Cardiac muscle cell (in vitro differentiated cells and primary cell): Measurements from ENCODE around the gene HOXD9. TPM values are rescaled to one million over a fixed set of nuclear protein-coding genes. Genes with fewer than 3 reads are reported as not detected.

ENCODE experiments used
- DNase-seq, 2 donors: peaks; one replicate each; pipeline versions ENCODE4 v3.0.0 to v3.0.0-alpha.2; 2010 to 2017; ENCODE audit warnings: low read depth in 1 of 2, low spot score in 1 of 2
- H3K27ac ChIP-seq: fragments of 200-600 bp; sonication (generic); 2 replicates; pipeline ENCODE4 v1.5.1; 2016
- H3K27me3 ChIP-seq: fragments of 200-600 bp; sonication (generic); 2 replicates; pipeline ENCODE4 v1.6.0; 2016; ENCODE audit warnings: control low read depth
- H3K36me3 ChIP-seq: fragments of 200-600 bp; sonication (generic); 2 replicates; pipeline ENCODE4 v1.5.1; 2016; ENCODE audit warnings: control low read depth
- H3K4me1 ChIP-seq: fragments of 200-600 bp; sonication (generic); 2 replicates; pipeline ENCODE4 v1.8.1; 2017; ENCODE audit warnings: low read depth, mild to moderate bottlenecking, mixed run types
- H3K4me3 ChIP-seq: fragments of 200-600 bp; sonication (generic); 2 replicates; pipeline ENCODE4 v1.5.1; 2016; ENCODE audit warnings: mild to moderate bottlenecking
- H3K9me3 ChIP-seq: fragments of 200-600 bp; sonication (generic); 2 replicates; pipeline ENCODE4 v1.5.1; 2017; ENCODE audit warnings: low read depth, mild to moderate bottlenecking, control low read depth
- polyA plus RNA-seq: library from polyadenylated mRNA; unstranded; fragments of >200 nt; fragmentation: Nextera tagmentation; extraction: Ambion mirVana; gene quantifications from 2 replicates; pipeline ENCODE4 v1.2.1, GENCODE V29; 2016
- total RNA-seq: library from RNA; depleted of rRNA; stranded (reverse); fragments of >200 nt; gene quantifications from 2 replicates; pipeline ENCODE4 v1.2.3, GENCODE V29; 2016
- TF ChIP-seq, protein P1 (sequence below): IDR thresholded peaks from 2 replicates; pipeline ENCODE4 v1.5.1; 2012; ENCODE audit warnings: low read depth, mild to moderate bottlenecking, low read length

The HOXD9 gene
- total and polyA plus RNA-seq, 2 experiments from 2014 or later, result not detected

DNA sequence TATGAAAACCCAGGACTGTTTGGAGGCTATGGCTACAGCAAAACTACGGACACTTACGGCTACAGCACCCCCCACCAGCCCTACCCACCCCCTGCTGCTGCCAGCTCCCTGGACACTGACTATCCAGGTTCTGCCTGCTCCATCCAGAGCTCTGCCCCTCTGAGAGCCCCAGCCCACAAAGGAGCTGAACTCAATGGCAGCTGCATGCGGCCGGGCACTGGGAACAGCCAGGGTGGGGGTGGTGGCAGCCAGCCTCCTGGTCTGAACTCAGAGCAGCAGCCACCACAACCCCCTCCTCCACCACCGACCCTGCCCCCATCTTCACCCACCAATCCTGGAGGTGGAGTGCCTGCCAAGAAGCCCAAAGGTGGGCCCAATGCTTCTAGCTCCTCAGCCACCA lies 46.7 kb downstream of the HOXD9 start:
- Histone ChIP-seq H3K27me3 (peaks cover 100% of the 10 kb centered on the region), H3K9me3 (no peaks in the 10 kb centered on the region), H3K4me1 (no peaks in the 10 kb centered on the region)

DNA sequence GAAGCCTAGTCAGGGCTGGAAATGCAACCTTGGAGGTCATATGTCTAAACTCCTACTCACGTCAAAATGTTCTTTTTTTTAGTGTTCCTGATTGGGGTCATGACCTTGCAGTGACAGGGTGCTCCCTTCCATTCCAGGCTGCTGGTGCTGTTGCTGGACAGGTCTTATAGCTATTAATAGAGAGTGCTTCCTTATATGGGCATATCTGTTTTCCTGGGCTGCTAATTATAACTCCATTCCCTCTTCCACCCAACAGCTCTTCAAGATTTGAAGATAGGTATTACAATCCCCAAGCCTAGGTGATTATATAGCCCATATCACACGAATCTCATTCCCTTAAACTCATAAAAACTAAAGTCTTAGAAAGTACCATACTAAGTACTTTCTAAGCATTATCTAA lies 47.2 kb downstream of the HOXD9 start:
- Histone ChIP-seq H3K36me3 (no peaks in the 10 kb centered on the region), H3K27ac (no peak overlapping the region), H3K4me1 (no peaks in the 10 kb centered on the region), H3K4me3 (no peak overlapping the region), H3K9me3 (no peaks in the 10 kb centered on the region), H3K27me3 (peaks cover 100% of the 10 kb centered on the region)
- no peak for DNase-seq
- TF ChIP-seq, protein P1, sequence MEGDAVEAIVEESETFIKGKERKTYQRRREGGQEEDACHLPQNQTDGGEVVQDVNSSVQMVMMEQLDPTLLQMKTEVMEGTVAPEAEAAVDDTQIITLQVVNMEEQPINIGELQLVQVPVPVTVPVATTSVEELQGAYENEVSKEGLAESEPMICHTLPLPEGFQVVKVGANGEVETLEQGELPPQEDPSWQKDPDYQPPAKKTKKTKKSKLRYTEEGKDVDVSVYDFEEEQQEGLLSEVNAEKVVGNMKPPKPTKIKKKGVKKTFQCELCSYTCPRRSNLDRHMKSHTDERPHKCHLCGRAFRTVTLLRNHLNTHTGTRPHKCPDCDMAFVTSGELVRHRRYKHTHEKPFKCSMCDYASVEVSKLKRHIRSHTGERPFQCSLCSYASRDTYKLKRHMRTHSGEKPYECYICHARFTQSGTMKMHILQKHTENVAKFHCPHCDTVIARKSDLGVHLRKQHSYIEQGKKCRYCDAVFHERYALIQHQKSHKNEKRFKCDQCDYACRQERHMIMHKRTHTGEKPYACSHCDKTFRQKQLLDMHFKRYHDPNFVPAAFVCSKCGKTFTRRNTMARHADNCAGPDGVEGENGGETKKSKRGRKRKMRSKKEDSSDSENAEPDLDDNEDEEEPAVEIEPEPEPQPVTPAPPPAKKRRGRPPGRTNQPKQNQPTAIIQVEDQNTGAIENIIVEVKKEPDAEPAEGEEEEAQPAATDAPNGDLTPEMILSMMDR, result no peak

More for the DNA sequence above, 46.7 kb downstream of the HOXD9 start:
- TF ChIP-seq, protein P1, result no peak
- no peak for DNase-seq
- Histone ChIP-seq H3K36me3 (no peaks in the 10 kb centered on the region), H3K27ac (no peak overlapping the region), H3K4me3 (no peak overlapping the region)

DNA sequence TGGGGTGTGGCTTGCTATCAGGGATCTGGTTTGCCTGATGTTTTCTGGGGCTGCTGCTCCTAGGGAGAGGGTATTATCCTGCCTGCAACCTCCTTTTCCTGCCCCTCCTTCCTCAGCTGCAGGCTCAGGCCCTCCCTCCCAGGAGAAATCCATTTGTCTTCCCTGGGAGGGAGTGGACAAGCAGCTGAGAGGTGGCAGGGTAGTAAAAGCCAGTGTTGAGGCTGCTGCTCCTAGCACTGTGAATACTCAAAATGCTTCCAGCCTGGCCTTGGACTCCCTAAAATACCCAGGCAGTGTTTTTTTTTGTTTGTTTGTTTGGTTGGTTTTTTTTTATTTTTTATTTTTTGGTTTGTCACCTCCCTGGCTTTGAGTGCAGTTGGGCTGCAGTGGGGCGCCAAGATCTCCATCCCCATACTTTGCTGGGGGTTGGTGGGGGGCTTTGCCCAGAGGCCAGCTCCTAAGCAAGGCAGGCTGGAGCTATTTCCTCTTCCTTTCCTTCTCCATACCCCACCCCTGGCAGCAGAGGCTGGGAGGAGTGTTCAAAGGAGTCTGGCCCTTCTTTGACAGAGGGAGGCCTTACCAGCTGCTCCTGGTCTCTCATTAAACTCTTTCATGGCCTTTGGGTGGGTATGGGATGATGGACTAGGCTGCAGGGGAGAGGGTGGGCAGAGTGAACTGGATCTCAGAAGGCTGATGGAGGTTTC lies 48.2 kb downstream of the HOXD9 start:
- peaks cover 100% of the 10 kb centered on the region for H3K27me3 ChIP-seq
- no peak for DNase-seq
- no peak overlapping the region for H3K4me3 ChIP-seq
- no peak overlapping the region for H3K27ac ChIP-seq
- H3K36me3 ChIP-seq, result no peaks in the 10 kb centered on the region
- no peaks in the 10 kb centered on the region for H3K9me3 ChIP-seq
- TF ChIP-seq, protein P1, result no peak
- no peaks in the 10 kb centered on the region for H3K4me1 ChIP-seq

DNA sequence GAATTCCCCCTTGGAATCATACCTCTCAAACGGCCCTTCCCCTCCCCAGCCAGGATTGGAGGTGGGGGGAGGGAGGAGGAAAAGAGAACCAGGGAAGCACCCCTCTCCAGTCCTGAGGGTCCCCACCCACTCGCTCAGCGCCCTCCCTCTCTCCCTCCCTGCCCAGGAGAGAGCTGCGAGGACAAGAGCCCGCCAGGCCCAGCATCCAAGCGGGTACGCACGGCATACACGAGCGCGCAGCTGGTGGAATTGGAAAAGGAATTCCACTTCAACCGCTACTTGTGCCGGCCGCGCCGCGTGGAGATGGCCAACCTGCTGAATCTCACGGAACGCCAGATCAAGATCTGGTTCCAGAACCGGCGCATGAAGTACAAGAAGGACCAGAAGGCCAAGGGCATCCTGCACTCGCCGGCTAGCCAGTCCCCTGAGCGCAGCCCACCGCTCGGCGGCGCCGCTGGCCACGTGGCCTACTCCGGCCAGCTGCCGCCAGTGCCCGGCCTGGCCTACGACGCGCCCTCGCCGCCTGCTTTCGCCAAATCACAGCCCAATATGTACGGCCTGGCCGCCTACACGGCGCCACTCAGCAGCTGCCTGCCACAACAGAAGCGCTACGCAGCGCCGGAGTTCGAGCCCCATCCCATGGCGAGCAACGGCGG lies 49.0 kb downstream of the HOXD9 start:
- no peak for DNase-seq
- peak overlapping the region; percentile 10 for H3K4me3 ChIP-seq
- no peaks in the 10 kb centered on the region for H3K9me3 ChIP-seq
- H3K27ac ChIP-seq, result no peak overlapping the region
- peaks cover 100% of the 10 kb centered on the region for H3K27me3 ChIP-seq
- TF ChIP-seq, protein P1, result no peak
- no peaks in the 10 kb centered on the region for H3K36me3 ChIP-seq
- no peaks in the 10 kb centered on the region for H3K4me1 ChIP-seq

DNA sequence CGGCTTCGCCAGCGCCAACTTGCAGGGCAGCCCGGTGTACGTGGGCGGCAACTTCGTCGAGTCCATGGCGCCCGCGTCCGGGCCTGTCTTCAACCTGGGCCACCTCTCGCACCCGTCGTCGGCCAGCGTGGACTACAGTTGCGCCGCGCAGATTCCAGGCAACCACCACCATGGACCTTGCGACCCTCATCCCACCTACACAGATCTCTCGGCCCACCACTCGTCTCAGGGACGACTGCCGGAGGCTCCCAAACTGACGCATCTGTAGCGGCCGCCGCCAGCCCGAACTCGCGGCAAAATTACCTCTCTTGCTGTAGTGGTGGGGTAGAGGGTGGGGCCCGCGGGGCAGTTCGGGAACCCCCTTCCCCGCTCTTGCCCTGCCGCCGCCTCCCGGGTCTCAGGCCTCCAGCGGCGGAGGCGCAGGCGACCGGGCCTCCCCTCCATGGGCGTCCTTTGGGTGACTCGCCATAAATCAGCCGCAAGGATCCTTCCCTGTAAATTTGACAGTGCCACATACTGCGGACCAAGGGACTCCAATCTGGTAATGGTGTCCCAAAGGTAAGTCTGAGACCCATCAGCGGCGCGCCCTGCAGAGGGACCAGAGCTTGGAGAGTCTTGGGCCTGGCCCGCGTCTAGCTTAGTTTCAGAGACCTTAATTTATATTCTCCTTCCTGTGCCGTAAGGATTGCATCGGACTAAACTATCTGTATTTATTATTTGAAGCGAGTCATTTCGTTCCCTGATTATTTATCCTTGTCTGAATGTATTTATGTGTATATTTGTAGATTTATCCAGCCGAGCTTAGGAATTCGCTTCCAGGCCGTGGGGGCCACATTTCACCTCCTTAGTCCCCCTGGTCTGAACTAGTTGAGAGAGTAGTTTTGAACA lies 49.7 kb downstream of the HOXD9 start:
- H3K36me3 ChIP-seq, result no peaks in the 10 kb centered on the region
- peaks cover 100% of the 10 kb centered on the region for H3K27me3 ChIP-seq
- TF ChIP-seq, protein P1, result no peak
- no peak for DNase-seq
- H3K27ac ChIP-seq, result no peak overlapping the region
- H3K9me3 ChIP-seq, result no peaks in the 10 kb centered on the region
- H3K4me1 ChIP-seq, result no peaks in the 10 kb centered on the region
- peak overlapping the region; percentile 10 for H3K4me3 ChIP-seq
